Muscle of leg (tissue), 11 donors: ENCODE measurements around the gene TLNRD1. TPM values are rescaled to one million over a fixed set of nuclear protein-coding genes. Genes with fewer than 3 reads are reported as not detected.

Experiments used
- DNase-seq: peaks from one replicate; pipeline ENCODE4 v3.0.0; 2013
- H3K27ac ChIP-seq: one replicate; pipeline ENCODE4 v1.5.1; 2013; ENCODE audit warnings: mild to moderate bottlenecking, low read length, control low read depth
- H3K27me3 ChIP-seq: one replicate; pipeline ENCODE4 v1.6.1; 2013; ENCODE audit warnings: low read length; ENCODE audit not compliant: control insufficient read depth, insufficient read depth
- H3K36me3 ChIP-seq: one replicate; pipeline ENCODE4 v1.6.1; 2013; ENCODE audit warnings: low read length; ENCODE audit not compliant: control insufficient read depth, insufficient read depth
- H3K4me1 ChIP-seq: one replicate; pipeline ENCODE4 v1.6.1; 2013; ENCODE audit warnings: low read length; ENCODE audit not compliant: control insufficient read depth, insufficient read depth
- H3K4me3 ChIP-seq: one replicate; pipeline ENCODE4 v1.5.1; 2013; ENCODE audit warnings: low read length, control low read depth
- H3K9me3 ChIP-seq: replicated peaks from 2 replicates; pipeline ENCODE4 v1.6.1; 2013; ENCODE audit warnings: low read depth, low read length; ENCODE audit not compliant: control insufficient read depth
- WGBS: methylation state at CpG from one replicate; pipeline ENCODE4 v1.1.5; 2013; ENCODE audit warnings: missing lambda C conversion rate; ENCODE audit not compliant: insufficient coverage; 5-methylcytosine and 5-hydroxymethylcytosine counted together
- polyA plus RNA-seq, 8 donors: library from polyadenylated mRNA; unstranded; fragments of 120-200 nt; gene quantifications; one replicate each; pipeline versions ENCODE4 v1.2.1 to v1.2.3, GENCODE V29; 2013; ENCODE audit warnings: inconsistent platforms in 1 of 8, low replicate concordance in 1 of 8; ENCODE audit not compliant: insufficient read length in 8 of 8, insufficient read depth in 1 of 8
- total RNA-seq: library from RNA; stranded (reverse); fragments of 120-200 nt; gene quantifications from one replicate; pipeline ENCODE4 v1.2.4, GENCODE V29; 2013

Gene TLNRD1
- total and polyA plus RNA-seq, 9 donors = 7.8 to 18.2 (median 15.6) TPM

- peaks cover 3% of the 10 kb centered on the region for H3K9me3 ChIP-seq
- H3K36me3 ChIP-seq = peaks cover 8% of the 10 kb centered on the region
- no peak overlapping the region for H3K4me3 ChIP-seq
- H3K27ac ChIP-seq = peak overlapping the region; percentile 97
- no peaks in the 10 kb centered on the region for H3K27me3 ChIP-seq
- H3K4me1 ChIP-seq = peaks cover 19% of the 10 kb centered on the region
- 80% methylated on average over 6 of the region's 13 CpGs for WGBS
- DNase-seq = no peak
Observed at GRCh38 chr15:80999623-81000036, 1.1 kb upstream of the TLNRD1 start.

DNA sequence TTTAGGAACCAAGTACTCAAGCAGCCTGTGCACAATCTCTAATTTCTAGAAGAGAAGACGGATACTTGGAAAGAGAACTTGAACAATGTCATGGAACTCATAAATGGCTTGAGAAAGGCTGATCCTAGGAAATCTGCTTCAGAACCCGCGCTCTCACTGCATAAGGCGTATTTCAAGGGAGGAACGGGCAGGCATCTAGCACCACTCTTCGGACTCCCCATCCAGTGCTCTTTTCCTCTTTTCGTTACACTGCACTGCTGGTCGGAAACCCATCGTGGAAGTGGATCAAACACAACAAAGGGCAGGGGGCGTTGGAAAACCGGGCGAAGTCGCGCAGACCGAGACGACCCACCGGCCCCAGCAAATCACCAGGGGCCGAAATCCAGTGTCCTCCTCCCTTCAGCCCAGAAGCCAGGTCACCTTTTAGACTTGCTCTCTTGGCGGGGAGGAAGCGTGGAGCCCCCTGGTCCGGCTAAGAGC lies 539 bp upstream of the TLNRD1 start:
- Histone ChIP-seq H3K27me3 (no peaks in the 10 kb centered on the region), H3K9me3 (peaks cover 3% of the 10 kb centered on the region), H3K36me3 (peaks cover 8% of the 10 kb centered on the region), H3K4me3 (peak overlapping the region; percentile 84), H3K4me1 (peaks cover 19% of the 10 kb centered on the region), H3K27ac (peak overlapping the region; percentile 97)
- no peak for DNase-seq
- WGBS = 3% methylated on average over 18 of the region's 21 CpGs

- Histone ChIP-seq H3K9me3 (peaks cover under 1% of the 10 kb centered on the region), H3K27me3 (no peaks in the 10 kb centered on the region), H3K4me1 (peaks cover 19% of the 10 kb centered on the region), H3K27ac (peak overlapping the region; percentile 97), H3K36me3 (peaks cover 8% of the 10 kb centered on the region), H3K4me3 (peak overlapping the region; percentile 84)
- DNase-seq = peak; percentile 67
- under 1% methylated on average over 109 of the region's 110 CpGs for WGBS
Observed at GRCh38 chr15:81001152-81002008, 657 bp downstream of the TLNRD1 start.

DNA sequence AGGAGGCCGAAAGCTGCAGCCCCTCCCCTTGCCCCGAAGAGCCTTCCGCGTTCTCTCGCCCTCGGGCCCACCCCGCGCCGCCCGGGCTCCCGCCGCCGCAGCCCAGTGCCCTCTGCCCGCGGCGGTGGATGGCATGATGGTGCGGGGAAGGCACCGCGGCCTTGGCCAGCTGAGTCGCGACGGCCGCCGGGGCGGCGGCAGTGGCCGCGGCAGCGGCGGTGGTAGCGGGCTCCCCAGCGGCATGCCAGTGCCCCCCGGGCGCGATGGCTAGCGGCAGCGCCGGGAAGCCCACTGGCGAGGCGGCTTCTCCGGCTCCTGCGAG lies 1.2 kb downstream of the TLNRD1 start:
- Histone ChIP-seq H3K4me3 (peak overlapping the region; percentile 84), H3K9me3 (no peaks in the 10 kb centered on the region), H3K36me3 (peaks cover 8% of the 10 kb centered on the region), H3K27me3 (no peaks in the 10 kb centered on the region), H3K4me1 (peaks cover 19% of the 10 kb centered on the region), H3K27ac (peak overlapping the region; percentile 47)
- no peak for DNase-seq
- WGBS = under 1% methylated on average over 42 of the region's 42 CpGs

GRCh38 chr15:81002331-81003096 lies 1.8 kb downstream of the TLNRD1 start:
- no peak for DNase-seq
- peaks cover 19% of the 10 kb centered on the region for H3K4me1 ChIP-seq

GRCh38 chr15:81003097-81003350 lies 2.3 kb downstream of the TLNRD1 start:
- Histone ChIP-seq H3K36me3 (peaks cover 8% of the 10 kb centered on the region), H3K9me3 (no peaks in the 10 kb centered on the region), H3K4me1 (peaks cover 19% of the 10 kb centered on the region), H3K27me3 (no peaks in the 10 kb centered on the region), H3K4me3 (peak overlapping the region; percentile 12), H3K27ac (no peak overlapping the region)
- no peak for DNase-seq
- WGBS = 91% methylated on average over 14 of the region's 19 CpGs

More at GRCh38 chr15:81002331-81003096, 1.8 kb downstream of the TLNRD1 start:
- WGBS = 44% methylated on average over 89 of the region's 89 CpGs
- Histone ChIP-seq H3K4me3 (peak overlapping the region; percentile 43), H3K36me3 (peaks cover 8% of the 10 kb centered on the region), H3K27me3 (no peaks in the 10 kb centered on the region), H3K9me3 (no peaks in the 10 kb centered on the region), H3K27ac (no peak overlapping the region)

- Histone ChIP-seq H3K27ac (no peak overlapping the region), H3K36me3 (peaks cover 8% of the 10 kb centered on the region), H3K9me3 (no peaks in the 10 kb centered on the region), H3K27me3 (no peaks in the 10 kb centered on the region), H3K4me3 (no peak overlapping the region), H3K4me1 (peaks cover 11% of the 10 kb centered on the region)
- no CpG with 5 or more reads among the region's 1 CpG for WGBS
- no peak for DNase-seq
Observed at GRCh38 chr15:81006124-81006523, 5.4 kb downstream of the TLNRD1 start.

- no peaks in the 10 kb centered on the region for H3K9me3 ChIP-seq
- peaks cover 8% of the 10 kb centered on the region for H3K36me3 ChIP-seq
- H3K4me3 ChIP-seq = no peak overlapping the region
- H3K4me1 ChIP-seq = peaks cover 9% of the 10 kb centered on the region
- 56% methylated on average over 3 of the region's 6 CpGs for WGBS
- H3K27ac ChIP-seq = no peak overlapping the region
- no peaks in the 10 kb centered on the region for H3K27me3 ChIP-seq
- no peak for DNase-seq
Observed at GRCh38 chr15:81007428-81008064, 6.8 kb downstream of the TLNRD1 start.

DNA sequence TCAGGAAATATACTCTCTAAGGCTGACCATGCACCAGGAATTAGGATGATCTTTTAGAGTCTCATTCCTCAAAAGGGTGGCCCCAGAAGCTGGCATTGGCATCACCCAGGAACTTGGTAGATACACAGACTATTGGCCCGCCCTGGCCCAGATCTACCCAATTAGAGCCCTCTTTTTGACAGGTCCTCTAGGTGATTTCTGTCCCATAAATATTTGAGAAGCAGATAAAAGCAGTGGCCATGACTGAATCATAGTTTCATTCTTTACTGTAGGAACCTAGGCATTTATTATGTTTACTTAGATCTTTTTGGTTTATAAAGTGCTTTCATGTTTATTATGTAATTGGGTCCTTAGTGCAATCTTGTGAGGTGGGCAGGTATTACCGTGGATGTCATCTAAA lies 7.6 kb downstream of the TLNRD1 start:
- no peak overlapping the region for H3K27ac ChIP-seq
- peaks cover 2% of the 10 kb centered on the region for H3K4me1 ChIP-seq
- no CpG with 5 or more reads among the region's 2 CpGs for WGBS
- peaks cover 2% of the 10 kb centered on the region for H3K36me3 ChIP-seq
- no peaks in the 10 kb centered on the region for H3K9me3 ChIP-seq
- no peak for DNase-seq
- H3K27me3 ChIP-seq = no peaks in the 10 kb centered on the region
- H3K4me3 ChIP-seq = no peak overlapping the region

GRCh38 chr15:81010086-81010485 lies 9.4 kb downstream of the TLNRD1 start:
- WGBS = no CpG with 5 or more reads among the region's 4 CpGs
- H3K36me3 ChIP-seq = no peaks in the 10 kb centered on the region
- DNase-seq = no peak
- H3K4me3 ChIP-seq = no peak overlapping the region
- H3K27me3 ChIP-seq = no peaks in the 10 kb centered on the region
- no peak overlapping the region for H3K27ac ChIP-seq
- no peaks in the 10 kb centered on the region for H3K9me3 ChIP-seq
- H3K4me1 ChIP-seq = peaks cover 3% of the 10 kb centered on the region
